K562 (cell line): ENCODE measurements around the gene RNF19B. TPM values are rescaled to one million over a fixed set of nuclear protein-coding genes. Genes with fewer than 3 reads are reported as not detected.

Experiments used
- ATF3 ChIP-seq, 2 experiments: fragments of 450-650 bp in 1 of 2; sonication (generic) in 1 of 2; formaldehyde crosslinking in 1 of 2; IDR thresholded peaks in 1 of 2; conservative IDR thresholded peaks in 1 of 2; 2 replicates each; pipeline versions ENCODE4 v1.6.1 to v1.8.1; 2016 to 2023; ENCODE audit warnings: mild to moderate bottlenecking in 2 of 2, moderate library complexity in 2 of 2, inconsistent platforms in 1 of 2, missing genetic modification reagents in 1 of 2
- CREB1 ChIP-seq, 2 experiments: sonication (generic) in 1 of 2; formaldehyde crosslinking in 1 of 2; IDR thresholded peaks; 2 replicates each; pipeline versions ENCODE4 v1.6.1 to v1.8.0; 2012 to 2022; ENCODE audit warnings: inconsistent platforms in 1 of 2, mild to moderate bottlenecking in 1 of 2, missing genetic modification reagents in 1 of 2, moderate library complexity in 1 of 2
- CTCF ChIP-seq, 3 experiments: IDR thresholded peaks in 2 of 3; conservative IDR thresholded peaks in 1 of 3; 2 replicates each; pipeline ENCODE4 v1.5.1; 2011 to 2012; ENCODE audit warnings: low read length in 3 of 3, mild to moderate bottlenecking in 3 of 3, control low read depth in 2 of 3, improper control_type of control experiment in 1 of 3, inconsistent platforms in 1 of 3, low read depth in 1 of 3, mixed read lengths in 1 of 3, moderate library complexity in 1 of 3; ENCODE audit not compliant: insufficient read depth in 2 of 3
- FOXP1 ChIP-seq: sonication (generic); formaldehyde crosslinking; IDR thresholded peaks from 2 replicates; pipeline ENCODE4 v1.8.0; 2022; ENCODE audit warnings: mild to moderate bottlenecking, missing genetic modification reagents
- HNRNPL ChIP-seq: fragments of 200-400 bp; formaldehyde crosslinking; IDR thresholded peaks from 2 replicates; pipeline ENCODE4 v1.6.1; 2017; ENCODE audit warnings: low read depth, mild to moderate bottlenecking, low read length
- KLF13 ChIP-seq: fragments of 450-650 bp; IDR thresholded peaks from 2 replicates; pipeline ENCODE4 v1.6.1; 2016; ENCODE audit warnings: missing genetic modification characterization, low read depth, mild to moderate bottlenecking, missing compliant biosample characterization, moderate library complexity, borderline replicate concordance
- MEIS2 ChIP-seq: fragments of 450-650 bp; IDR thresholded peaks from 2 replicates; pipeline ENCODE4 v1.6.1; 2014; ENCODE audit warnings: mild to moderate bottlenecking; ENCODE audit not compliant: partially characterized antibody
- PHB ChIP-seq: fragments of 250-450 bp; sonication (Bioruptor Pico); IDR thresholded peaks from 2 replicates; pipeline ENCODE4 v1.5.0; 2021
- RB1 ChIP-seq: fragments of 450-650 bp; IDR thresholded peaks from 2 replicates; pipeline ENCODE4 v1.6.1; 2017; ENCODE audit warnings: low read depth, mild to moderate bottlenecking
- XRCC3 ChIP-seq: fragments of 450-650 bp; IDR thresholded peaks from 2 replicates; pipeline ENCODE4 v1.6.1; 2017; ENCODE audit warnings: mild to moderate bottlenecking, moderate library complexity
- YY1 ChIP-seq, 3 experiments: IDR thresholded peaks; 2 replicates each; pipeline ENCODE4 v1.6.1; 2011; ENCODE audit warnings: low read length in 2 of 3, mild to moderate bottlenecking in 2 of 3, moderate library complexity in 2 of 3, borderline replicate concordance in 1 of 3, control low read depth in 1 of 3, low read depth in 1 of 3; ENCODE audit not compliant: insufficient read depth in 3 of 3, insufficient replicate concordance in 2 of 3, control insufficient read depth in 1 of 3, insufficient read length in 1 of 3; ENCODE audit errors: extremely low read depth in 1 of 3
- ZBTB33 ChIP-seq: sonication (generic); formaldehyde crosslinking; IDR thresholded peaks from 2 replicates; pipeline ENCODE4 v1.8.1; 2023; ENCODE audit warnings: mild to moderate bottlenecking, missing genetic modification reagents
- ZBTB7A ChIP-seq: IDR thresholded peaks from 2 replicates; pipeline ENCODE4 v1.6.1; 2011; ENCODE audit warnings: low read depth, mild to moderate bottlenecking, low read length, moderate library complexity, borderline replicate concordance; ENCODE audit not compliant: control insufficient read depth
- ZBTB9 ChIP-seq: fragments of 450-650 bp; formaldehyde crosslinking; IDR thresholded peaks from 2 replicates; pipeline ENCODE4 v1.4.0; 2020; ENCODE audit warnings: mild to moderate bottlenecking, moderate library complexity
- ZNF121 ChIP-seq: sonication (generic); formaldehyde crosslinking; conservative IDR thresholded peaks from 2 replicates; pipeline ENCODE4 v1.8.0; 2022; ENCODE audit warnings: missing genetic modification reagents
- ZNF217 ChIP-seq: sonication (generic); formaldehyde crosslinking; IDR thresholded peaks from 2 replicates; pipeline ENCODE4 v1.8.0; 2022; ENCODE audit warnings: mild to moderate bottlenecking, missing genetic modification reagents
- ZNF408 ChIP-seq: fragments of 250-450 bp; sonication (Bioruptor Pico); IDR thresholded peaks from 2 replicates; pipeline ENCODE4 v1.4.0; 2020; ENCODE audit warnings: low read depth, mild to moderate bottlenecking, moderate library complexity
- polyA plus RNA-seq, 8 experiments: library from polyadenylated mRNA; depleted of rRNA in 4 of 8; stranded (reverse) in 5 of 8; unstranded in 3 of 8; fragments of >200 nt; fragmentation: Nextera tagmentation in 2 of 8; fragmentation: Illumina TruSeq in 1 of 8; extraction: Ambion mirVana in 2 of 8; extraction: Trizol in 1 of 8; gene quantifications; 2 replicates each; pipeline versions ENCODE4 v1.2.1 to v1.2.3, GENCODE V29; 2011 to 2014; ENCODE audit warnings: inconsistent platforms in 1 of 8, missing spikeins in 1 of 8
- total RNA-seq, 7 experiments: library from RNA; depleted of rRNA in 6 of 7; stranded (reverse); fragments of >200 nt in 6 of 7; fragmentation: Illumina TruSeq in 2 of 7; extraction: Trizol in 2 of 7; gene quantifications; 2 replicates each; pipeline versions ENCODE4 v1.2.1 to v1.2.3, GENCODE V29; 2011 to 2021; ENCODE audit warnings: low replicate concordance in 1 of 7

Gene RNF19B
- total and polyA plus RNA-seq, 9 of the 15 experiments (the other 6 are each of a cell fraction or from before 2014, with no cell fraction given) = 2.6 to 14.9 (median 10.1) TPM

- TF ChIP-seq KLF13 (tag) (peak; percentile 83), ZBTB9 (CRISPR knock-in tag) (0 out of 2 replicates have a peak, but pooled peaks have one; percentile 34), CTCF (IDR thresholded peaks at IDR 0.05 in 2 of 3, conservative IDR thresholded peaks at IDR 0.05 in 1 of 3; ENCODE audit: insufficient read depth in 2 of 3, low read depth in 1 of 3, low read length in 3 of 3) (peak; percentile 75 to 99 (median 94)), CREB1 (IDR thresholded peaks at IDR 0.05) (no peak), CREB1 (CRISPR knock-in tag; IDR thresholded peaks at IDR 0.05) (peak; percentile 28), ZNF408 (CRISPR knock-in tag) (no peak), YY1 (IDR thresholded peaks at IDR 0.05; ENCODE audit: borderline replicate concordance in 1 of 3, control insufficient read depth in 1 of 3, extremely low read depth in 1 of 3, insufficient read depth in 3 of 3, insufficient read length in 1 of 3, insufficient replicate concordance in 2 of 3, low read depth in 1 of 3, low read length in 2 of 3) (peak in 1 of 3 experiments; percentile 8), MEIS2 (no peak), ATF3 (IDR thresholded peaks at IDR 0.05) (no peak), ATF3 (CRISPR knock-in tag; conservative IDR thresholded peaks at IDR 0.05) (no peak), HNRNPL (peak; percentile 85), XRCC3 (no peak), PHB (CRISPR knock-in tag) (no peak), RB1 (peak; percentile 87), FOXP1 (0 out of 2 replicates have a peak, but pooled peaks have one; percentile 19), ZNF217 (CRISPR knock-in tag) (no peak), ZBTB33 (CRISPR knock-in tag) (no peak), ZBTB7A (peak; percentile 99), ZNF121 (CRISPR knock-in tag) (no peak)
These were observed 72.0 kb downstream of the RNF19B start (continued) for GRCh38 chr1:32892368-32893197.
